ENCODE data around the gene BSND.

- TF ChIP-seq CTCF (IDR thresholded peaks at IDR 0.05), result no peak
- no peak for TF ChIP-seq POLR2A (IDR thresholded peaks at IDR 0.05)
These were observed 27.4 kb upstream of the BSND start for GRCh38 chr1:54971317-54971791.
